Dedifferentiated amniotic fluid mesenchymal stem cell (primary cell): ENCODE data around the gene CCDC170.
A peak's percentile ranks its signal among the peaks of the same experiment; 100 is the strongest.
"Not testable (repeated sequence)": the region's sequence is repeated elsewhere in the genome, so short reads cannot be mapped to it uniquely, and the experiment has no call there.

ENCODE experiments used
- DNase-seq: peaks from one replicate; pipeline ENCODE4 v3.0.0-alpha.2; 2016; ENCODE audit errors: extremely low spot score

The CCDC170 gene

DNA sequence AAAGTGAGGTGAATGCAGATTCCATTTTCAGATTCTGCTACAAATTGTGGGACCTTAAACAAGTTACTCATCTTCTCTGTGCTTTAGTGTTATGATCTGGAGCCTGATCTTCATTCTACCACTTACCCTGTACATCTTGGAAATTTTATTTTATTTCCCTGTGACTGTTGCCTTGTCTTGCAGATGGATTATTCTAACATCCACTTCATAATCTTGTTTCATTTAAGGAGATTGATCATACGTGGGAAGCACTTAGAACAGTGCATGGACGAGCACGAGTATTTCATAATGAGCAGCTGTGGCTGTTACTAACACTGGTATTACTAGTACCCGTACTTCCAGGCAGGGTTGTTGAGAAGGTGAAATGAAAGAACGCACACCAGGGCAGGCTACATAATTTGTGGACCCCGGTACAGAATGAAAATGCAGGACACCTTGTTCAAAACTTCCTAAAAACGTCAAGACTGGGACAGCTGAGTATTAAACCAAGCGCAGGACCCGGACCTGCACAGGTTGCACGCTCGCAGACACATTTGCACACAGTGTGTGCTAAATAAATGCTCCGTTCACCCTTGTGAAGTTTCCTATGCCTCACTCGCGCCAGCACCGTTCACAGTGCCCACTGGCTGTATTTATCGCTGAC lies 535 bp upstream of the CCDC170 start:
- DNase-seq: no peak

DNA sequence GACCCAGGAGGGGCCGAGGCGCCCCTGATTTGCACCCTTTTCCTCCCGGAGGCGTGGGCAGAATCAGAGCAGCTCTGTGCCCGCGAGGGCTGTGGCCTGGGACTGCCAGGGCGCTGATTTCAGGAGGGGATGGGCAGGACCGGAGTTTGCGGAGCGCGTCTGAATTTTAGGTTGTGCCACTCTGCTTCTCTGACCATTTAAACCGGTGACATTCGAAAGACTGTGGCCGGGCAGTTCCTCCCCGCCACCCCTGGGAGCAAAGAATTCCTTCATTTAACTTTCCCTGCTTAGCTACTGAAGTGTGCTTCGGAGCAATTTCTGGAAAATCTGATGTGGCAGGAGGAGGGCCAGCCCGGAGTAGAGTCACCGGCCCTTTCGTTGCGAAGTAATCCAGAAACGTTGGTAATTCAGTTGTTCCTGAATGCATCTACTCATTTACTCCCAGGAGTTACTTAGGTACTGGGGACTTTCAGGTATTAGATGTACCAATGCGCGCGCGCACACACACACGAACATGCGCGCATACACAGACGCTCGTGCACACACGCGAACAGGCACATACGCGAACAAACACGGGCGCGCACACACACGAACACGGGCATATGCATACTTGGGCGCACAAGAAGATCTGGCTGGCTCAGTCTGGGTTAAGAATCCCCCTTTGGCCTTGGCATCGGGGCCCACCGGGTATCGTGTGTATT lies 568 bp downstream of the CCDC170 start:
- peak; percentile 36 for DNase-seq

DNA sequence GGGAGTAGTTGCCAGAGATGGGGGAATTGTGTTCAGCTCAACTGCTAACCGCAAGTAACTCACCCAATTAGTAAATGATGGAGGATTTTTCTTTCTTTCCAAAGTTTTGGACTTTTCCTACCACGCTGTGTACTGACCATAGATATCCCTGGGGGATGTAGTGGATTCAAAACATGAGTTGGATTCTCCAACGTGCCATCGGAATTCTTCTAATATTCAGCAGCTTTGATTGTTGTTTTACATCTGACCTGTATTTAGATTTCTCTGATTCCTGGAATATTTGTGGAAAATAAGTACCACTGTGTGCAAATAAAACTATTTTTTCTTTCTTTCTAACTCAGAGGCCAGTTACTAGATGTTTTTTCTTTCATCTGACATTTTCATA lies 1.1 kb downstream of the CCDC170 start:
- no peak for DNase-seq

DNA sequence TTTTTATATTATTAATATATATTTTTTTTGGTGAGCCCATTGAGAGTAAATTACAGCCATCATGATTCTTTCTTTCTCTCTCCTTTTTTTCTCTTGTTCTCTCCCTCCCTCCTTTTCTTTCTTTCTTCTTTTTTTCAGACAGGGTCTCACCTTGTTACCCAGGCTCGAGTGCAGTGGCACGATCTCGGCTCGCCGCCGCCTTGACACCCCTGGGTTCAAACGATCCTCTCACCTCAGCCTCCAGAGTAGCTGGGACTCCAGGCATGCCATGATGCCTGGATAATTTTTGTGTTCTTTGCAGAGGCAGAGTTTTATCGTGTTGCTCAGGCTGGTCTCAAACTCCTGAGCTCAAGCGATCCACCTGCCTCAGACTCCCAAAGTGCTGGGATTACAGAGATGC lies 1.6 kb downstream of the CCDC170 start:
- DNase-seq: no peak

DNA sequence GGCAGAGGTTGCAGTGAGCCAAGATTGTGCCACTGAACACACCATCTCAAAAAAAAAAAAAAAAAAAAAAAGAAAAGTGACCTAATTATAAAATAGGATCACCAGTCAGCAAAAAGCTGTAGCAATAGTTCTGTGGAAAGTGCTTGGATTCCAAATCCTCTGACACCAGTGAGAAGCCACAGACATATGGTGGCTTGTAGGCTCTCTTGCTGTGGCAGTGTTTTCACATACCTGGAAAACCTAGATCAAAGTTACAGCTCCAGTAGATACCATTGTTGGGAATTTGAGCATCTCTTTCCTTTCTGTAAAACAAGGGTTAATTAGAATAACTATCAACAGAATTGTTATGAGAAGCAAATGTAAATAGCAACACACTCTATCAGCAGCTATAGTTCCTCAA lies 4.1 kb downstream of the CCDC170 start:
- no peak for DNase-seq

DNA sequence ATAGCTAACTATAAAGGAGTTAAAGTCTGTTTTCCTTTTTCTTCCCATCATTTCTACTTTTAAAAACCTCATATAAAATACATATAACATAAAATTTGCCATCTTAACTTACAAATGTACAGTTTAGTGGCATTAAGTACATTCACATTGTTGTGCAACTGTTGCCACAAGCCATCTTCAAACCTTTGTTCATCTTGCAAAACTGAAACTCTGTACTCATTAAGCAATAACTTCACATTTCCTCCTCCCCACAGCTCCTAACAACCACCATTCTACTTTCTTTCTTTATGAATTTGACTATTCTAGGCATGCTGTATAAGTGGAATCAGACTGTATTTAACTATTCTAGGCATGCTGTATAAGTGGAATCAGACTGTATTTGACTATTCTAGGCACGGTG lies 4.5 kb downstream of the CCDC170 start:
- DNase-seq: no peak

DNA sequence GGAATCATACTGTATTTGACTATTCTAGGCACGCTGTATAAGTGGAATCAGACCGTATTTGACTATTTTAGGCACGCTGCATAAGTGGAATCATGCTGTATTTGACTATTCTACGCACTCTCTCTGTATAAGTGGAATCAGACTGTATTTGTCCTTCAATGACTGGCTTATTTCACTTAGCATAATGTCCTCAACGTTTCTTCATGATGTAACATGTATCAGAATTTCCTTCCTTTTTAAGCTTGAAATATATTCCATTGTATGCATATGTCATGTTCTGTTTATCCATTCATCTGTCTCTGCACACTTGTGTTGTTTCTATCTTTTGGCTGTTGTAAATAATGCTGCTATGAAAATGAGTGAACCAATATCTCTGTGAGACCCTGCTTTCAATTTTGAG lies 5.7 kb downstream of the CCDC170 start:
- DNase-seq: no peak

DNA sequence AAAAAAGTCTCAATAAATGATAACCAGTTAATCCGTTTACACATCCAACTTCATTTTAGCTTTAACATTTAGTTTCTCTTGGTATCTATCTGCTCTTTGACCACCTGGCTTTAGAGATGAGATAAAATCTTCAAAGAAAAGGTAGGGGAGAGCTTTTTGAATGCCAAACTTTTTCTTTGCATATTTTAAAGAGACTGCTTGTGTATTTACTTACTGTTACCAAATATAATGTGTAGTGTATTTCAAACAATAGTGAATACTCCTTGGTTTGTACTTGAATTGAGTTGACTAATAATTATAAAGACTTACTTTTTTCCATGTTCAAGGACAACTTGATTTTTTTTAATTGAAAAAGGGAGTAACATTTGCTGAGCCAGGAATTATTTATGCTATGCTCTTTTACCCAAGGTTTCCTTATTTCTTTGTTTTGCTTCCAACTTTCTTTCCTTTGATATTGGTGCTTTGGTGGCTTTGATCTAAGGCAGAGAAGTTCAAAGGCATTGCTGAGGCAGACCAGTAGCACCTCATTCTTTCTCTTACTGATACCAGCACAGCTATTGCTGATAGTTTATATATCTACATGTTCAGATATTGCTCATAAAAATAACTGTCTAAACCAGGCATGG lies 7.8 kb downstream of the CCDC170 start:
- no peak for DNase-seq

DNA sequence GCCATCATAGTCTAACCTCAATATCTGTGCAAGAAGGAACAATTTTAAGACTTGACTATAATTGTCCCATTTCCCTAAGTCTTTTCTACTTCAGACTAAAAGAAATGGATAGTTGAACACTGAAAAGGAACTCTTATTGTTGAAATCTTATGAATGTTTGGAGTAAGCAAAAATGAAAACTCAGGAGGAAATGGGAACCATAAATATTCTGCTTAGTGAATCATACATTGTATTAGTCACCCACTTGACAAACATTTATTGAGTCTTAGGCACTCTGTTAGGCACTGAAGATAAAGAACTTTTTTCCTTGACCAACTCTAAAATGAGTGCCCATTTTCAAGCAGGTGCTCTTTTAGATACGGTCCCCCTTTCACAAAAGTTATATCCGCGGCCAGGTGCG lies 8.7 kb downstream of the CCDC170 start:
- no peak for DNase-seq

DNA sequence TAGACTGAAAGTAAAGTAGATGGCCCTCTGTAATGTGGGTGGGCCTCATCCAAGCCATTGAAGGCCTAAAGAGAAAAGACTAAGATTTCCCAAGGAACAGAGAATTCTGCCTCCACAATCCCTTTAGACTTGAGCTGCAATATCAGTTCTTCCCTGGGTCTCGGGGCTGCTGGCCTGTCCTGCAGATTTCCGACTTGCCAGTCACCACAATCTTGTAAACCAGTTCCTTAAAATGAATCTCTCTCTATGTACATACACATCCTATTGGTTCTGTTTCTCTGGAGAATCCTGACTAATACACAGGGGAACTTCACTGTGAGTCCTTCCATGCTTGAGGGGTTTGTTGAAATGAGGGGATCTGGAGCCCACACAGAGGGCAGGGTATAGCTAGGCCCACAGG lies 12.9 kb downstream of the CCDC170 start:
- DNase-seq: no peak

DNA sequence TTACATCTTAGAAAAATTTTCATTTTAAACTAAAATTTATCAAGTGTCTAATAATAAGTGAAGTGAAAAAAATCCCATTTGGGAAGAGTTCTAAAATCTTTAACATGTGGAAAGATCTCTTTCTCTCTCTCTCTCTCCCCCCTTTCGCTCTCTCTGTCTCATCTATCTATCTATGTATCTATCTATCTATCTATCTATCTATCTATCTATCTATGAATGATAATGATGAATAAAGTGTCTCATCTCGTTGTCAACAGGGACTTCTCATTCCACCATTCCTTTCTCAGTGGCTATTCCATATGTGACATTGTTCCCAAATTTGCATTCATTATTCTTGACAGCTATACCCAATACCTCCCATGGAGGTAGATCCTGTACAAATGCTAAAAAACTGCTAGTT lies 15.2 kb downstream of the CCDC170 start:
- DNase-seq: no peak

DNA sequence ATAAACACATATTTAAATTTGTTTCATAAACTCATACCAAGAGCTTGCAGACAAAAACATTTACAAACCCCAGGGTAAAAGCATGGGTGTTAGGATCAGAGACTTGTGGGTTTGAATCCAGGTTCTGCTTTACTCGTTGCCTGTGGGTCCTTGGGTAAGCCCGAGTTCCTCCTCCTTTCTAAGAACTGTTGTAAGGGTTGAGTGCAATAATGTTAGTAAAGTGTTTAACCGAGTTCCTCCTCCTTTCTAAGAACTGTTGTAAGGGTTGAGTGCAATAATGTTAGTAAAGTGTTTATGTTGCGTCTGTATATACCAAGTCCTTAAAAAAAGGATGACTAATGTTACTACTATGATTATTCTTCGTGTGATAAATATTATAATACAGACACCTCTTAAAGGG lies 18.7 kb downstream of the CCDC170 start:
- DNase-seq: no peak

DNA sequence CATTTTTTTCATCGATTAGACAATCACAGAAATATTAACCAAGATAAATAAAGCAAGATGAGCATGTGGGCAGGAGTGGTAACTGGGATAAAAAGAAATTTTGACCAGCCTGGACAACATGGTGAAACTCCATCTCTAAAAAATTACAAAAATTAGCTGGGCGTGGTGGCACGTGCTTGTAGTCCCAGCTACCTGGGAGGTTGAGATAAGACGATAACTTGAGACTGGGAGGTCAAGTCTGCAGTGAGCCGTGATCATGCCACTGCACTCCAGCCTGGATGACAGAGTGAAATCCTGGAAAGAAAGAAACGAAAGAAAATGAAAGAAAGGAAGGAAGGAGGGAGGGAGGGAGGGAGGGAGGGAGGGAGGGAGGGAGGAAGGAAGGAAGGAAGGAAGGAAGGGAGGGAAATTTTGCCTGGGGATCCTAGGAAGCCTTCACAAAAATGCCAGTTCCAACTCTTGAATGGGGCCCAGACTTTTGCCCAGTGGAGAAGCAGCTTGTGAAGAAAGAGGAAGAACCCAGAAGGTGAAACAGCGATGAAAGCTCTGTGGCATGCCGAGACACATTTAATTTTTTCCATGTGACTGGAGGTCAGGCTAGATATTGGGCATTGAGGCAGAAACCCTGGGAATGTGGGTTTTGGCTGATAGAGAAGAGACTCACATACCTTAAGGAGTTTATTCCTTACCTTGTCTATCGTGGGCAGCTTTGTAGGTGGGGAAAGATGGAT lies 20.3 kb downstream of the CCDC170 start:
- no peak for DNase-seq

DNA sequence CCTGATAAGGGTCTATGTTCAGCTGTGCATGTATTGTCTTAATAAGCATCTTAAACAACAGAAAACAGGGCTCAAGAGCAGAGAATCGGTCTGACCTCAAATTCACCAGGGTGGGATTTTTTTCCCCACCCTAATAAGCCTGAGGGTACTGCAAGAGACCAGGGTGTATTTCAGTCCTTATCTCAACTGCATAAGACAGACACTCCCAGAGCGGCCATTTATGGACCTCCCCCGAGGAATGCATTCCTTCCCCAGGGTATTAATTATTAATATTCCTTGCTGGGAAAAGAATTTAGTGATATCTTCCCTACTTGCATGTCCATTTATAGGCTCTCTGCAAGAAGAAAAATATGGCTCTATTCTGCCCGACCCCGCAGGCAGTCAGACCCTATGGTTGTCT lies 25.2 kb downstream of the CCDC170 start:
- DNase-seq: not testable (repeated sequence)

DNA sequence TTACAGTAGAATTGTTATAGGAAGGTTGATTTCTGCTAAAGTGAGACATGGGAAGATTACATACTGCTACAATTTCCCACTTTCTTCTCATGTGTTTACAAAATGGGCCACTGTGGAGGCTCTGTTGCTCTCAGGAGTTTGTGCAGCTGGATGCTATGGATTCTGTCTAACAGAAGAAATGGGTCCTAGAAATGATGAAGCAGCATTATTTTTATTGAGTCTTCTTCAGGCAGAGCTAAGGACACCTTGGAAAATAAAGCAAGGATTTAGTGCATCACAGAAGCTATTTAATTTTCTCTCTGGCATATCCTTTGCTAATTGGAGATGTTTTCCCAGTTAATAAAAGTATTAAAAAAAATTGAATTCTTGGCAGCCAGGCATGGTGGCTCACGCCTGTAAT lies 29.2 kb downstream of the CCDC170 start:
- no peak for DNase-seq

DNA sequence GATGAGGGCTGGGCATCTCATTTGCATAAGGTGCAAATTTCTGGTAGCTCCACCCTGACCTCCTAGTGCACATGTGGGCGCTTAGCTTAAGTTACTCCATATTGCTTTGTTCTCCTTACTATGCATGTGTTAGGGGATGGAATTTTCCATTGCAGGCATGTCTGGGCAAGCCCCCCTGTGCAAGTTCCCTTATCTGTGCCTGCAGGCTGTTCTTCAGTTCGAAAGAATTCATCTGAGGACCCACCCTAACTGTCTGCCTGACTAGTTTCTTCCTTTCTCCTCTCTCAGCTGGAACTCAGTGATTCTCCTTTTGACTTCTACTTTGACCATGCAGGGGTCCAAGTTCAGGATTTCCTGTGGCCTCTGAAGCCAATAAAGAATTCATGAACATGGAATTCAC lies 30.2 kb downstream of the CCDC170 start:
- no peak for DNase-seq

DNA sequence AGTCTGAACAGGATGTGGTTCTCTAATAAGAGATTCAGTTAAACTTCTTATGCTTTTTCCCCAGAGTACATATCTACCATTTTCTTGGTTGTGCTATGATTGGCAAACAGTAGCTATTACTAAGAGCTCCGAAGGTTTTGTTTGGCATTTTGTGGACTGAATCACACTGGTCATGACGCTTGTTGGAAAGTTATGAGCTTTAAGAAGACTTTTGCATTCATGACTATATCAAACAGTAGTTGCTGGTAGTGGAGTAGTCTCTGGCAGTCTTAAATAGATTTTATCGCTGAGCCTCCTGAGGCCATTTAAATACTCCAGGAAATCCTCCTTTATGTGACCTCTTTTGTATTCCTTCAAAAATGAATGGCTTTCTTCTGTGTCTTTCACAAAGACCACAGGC lies 40.8 kb downstream of the CCDC170 start:
- DNase-seq: no peak

DNA sequence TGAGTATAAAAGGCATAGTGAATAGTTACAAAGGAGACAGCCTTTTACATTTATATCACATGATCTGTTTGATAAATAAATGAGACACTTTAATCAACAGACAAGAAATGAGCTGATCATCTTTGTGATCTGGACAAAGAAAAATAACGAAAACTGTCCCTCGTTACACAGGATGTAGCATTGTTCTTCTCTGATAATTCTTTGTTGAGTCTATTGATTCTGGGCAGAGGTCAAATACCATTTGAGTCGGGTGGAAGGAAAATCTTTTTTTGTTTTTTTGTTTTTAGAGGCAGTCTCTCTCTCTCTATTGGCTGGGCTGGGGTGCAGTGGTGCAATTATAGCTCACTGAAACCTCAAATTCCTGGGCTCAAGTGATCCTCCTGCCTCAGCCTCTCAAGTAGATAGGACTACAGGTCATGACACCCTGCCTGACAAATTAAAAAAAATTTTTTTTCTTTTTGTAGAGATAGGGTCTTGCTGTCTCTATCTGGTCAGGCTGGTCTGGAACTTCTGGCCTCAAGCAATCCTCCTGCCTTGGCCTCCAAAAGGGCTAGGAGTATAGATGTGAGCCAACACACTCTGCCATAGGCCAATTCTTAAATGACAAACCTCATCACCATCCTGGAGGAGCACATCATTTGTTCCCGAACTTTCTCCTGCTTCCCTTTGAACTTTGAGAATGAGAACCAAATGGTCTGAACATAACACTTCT lies 41.8 kb downstream of the CCDC170 start:
- DNase-seq: no peak

DNA sequence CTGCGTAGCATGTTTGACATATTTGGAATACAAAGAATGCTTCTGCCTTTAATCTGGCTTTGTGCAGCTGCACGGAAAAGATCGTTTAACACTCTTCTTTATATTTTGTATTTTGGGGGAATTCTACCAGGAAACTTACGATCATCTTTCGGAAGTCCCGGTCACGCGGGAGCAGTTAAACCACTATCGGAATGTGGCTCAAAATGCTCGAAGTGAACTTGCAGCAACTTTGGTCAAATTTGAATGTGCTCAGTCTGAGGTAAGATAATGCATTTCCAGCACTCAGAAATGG lies 42.3 kb downstream of the CCDC170 start:
- no peak for DNase-seq

DNA sequence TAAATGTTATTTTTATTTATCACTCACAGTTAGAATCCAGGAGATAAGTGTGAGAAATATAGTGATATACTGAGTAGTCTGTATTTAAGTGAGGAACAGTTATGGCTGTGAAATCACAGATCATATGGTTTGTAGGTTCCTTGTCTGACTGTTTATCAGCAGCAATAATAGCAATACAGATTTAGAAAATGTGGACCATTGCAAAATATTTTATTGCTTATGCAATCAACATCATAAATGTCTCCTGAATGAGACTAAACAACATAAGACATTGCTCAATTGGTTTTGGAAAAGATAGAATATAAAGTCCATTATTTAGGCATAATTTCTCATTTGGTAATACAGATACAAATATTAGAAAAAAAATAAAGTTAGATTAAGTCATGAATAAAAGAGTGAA lies 43.7 kb downstream of the CCDC170 start:
- DNase-seq: no peak

DNA sequence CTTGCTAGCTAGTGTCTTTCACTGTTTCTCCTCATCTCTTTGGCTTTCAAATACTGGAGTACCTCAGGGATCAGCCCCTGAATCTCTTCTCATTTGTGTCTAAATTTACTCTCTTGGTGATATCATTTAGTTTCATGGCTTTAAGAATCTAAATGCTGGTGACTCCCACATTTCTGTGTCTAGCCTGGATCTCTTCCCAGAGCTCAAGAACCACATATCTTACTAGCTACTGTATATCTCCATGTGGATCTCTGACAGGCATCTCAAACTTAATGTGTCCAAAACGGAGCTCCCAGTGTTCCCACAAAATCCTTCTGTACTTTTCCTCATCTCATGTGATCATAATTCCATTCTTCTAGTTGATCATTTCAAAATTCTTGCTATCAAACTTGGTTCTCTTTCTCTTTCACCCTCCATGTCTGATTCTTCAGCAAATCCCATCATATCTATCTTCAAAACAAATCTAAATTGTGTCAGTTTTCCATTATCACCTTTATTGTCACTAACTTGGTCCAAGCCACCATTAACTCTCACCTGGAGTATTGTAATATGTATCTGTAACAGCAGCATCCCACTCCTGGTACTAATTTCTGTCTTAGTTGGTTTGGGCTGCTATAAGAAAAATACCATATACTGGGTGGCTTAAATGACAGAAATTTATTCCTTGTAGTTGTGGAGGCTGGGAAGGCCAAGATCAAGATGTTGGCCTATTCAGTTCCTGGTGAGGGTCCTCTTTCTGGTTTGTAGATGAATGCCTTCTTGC lies 45.9 kb downstream of the CCDC170 start:
- no peak for DNase-seq

DNA sequence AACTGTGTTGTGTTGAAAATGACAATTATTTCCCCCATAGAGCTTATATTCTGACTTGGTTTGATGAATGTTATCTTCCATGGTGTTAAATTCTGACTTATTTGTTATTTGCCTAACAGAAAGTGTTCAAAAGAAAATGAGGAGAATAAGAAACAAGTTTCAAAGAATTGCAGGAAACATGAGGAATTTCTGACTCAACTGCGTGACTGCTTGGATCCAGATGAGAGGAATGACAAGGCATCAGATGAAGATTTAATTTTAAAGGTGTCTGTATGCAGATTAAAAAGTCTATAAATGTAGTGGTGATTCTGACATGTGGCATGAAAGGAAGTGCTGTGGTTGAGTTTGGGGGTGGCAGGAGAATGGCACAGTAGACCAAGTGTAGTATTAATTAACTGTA lies 50.6 kb downstream of the CCDC170 start:
- DNase-seq: no peak
